Transverse colon (tissue), 4 donors: ENCODE measurements around the gene INAFM2. TPM values are rescaled to one million over a fixed set of nuclear protein-coding genes. Genes with fewer than 3 reads are reported as not detected.

Source experiments
- DNase-seq: peaks from one replicate; pipeline ENCODE4 v3.0.0-alpha.2; 2019
- H3K27ac ChIP-seq, 4 donors: fragments of 200-600 bp; sonication (generic); 2 replicates each; pipeline ENCODE4 v1.5.1; 2016 to 2018; ENCODE audit warnings: inconsistent platforms in 4 of 4
- H3K27me3 ChIP-seq: fragments of 200-600 bp; sonication (generic); 2 replicates; pipeline ENCODE4 v1.5.1; 2017; ENCODE audit warnings: inconsistent platforms
- H3K36me3 ChIP-seq, 4 donors: fragments of 200-600 bp; sonication (generic); 2 replicates each; pipeline ENCODE4 v1.5.1; 2017 to 2019; ENCODE audit warnings: inconsistent platforms in 4 of 4
- H3K4me1 ChIP-seq, 4 donors: fragments of 200-600 bp; sonication (generic); 2 replicates each; pipeline ENCODE4 v1.5.1; 2017 to 2020; ENCODE audit warnings: inconsistent platforms in 4 of 4
- H3K4me3 ChIP-seq, 4 donors: fragments of 200-600 bp; sonication (generic); 1 replicate in 1 of 4; 2 replicates in 3 of 4; pipeline versions ENCODE4 v1.5.1 to v1.6.1; 2017 to 2019; ENCODE audit warnings: inconsistent platforms in 4 of 4
- H3K9me3 ChIP-seq, 2 donors: fragments of 200-600 bp; sonication (generic); 2 replicates each; pipeline ENCODE4 v1.5.1; 2017 to 2019; ENCODE audit warnings: inconsistent platforms in 2 of 2
- CTCF ChIP-seq, 5 experiments: fragments of 200-600 bp in 3 of 5; fragments of 450-650 bp in 2 of 5; sonication (generic) in 3 of 5; IDR thresholded peaks; 1 replicate in 2 of 5; 2 replicates in 3 of 5; pipeline ENCODE4 v1.5.1; 2016 to 2017; ENCODE audit warnings: antibody characterized with exemption in 5 of 5, inconsistent platforms in 3 of 5, mild to moderate bottlenecking in 2 of 5, moderate library complexity in 1 of 5
- EP300 ChIP-seq: sonication (generic); formaldehyde crosslinking; IDR thresholded peaks from one replicate; pipeline ENCODE4 v1.6.1; 2017; ENCODE audit warnings: antibody characterized with exemption, low read depth
- POLR2A ChIP-seq: fragments of 450-650 bp; IDR thresholded peaks from one replicate; pipeline ENCODE4 v1.6.1; 2016; ENCODE audit warnings: antibody characterized with exemption, mild to moderate bottlenecking, moderate library complexity
- POLR2AphosphoS5 ChIP-seq, 3 donors: sonication (generic); formaldehyde crosslinking; IDR thresholded peaks; one replicate each; pipeline ENCODE4 v1.6.1; 2016; ENCODE audit warnings: antibody characterized with exemption in 3 of 3
- WGBS, 2 donors: methylation state at CpG; one replicate each; pipeline ENCODE4 v1.1.5; 2018; ENCODE audit warnings: low coverage in 1 of 2; 5-methylcytosine and 5-hydroxymethylcytosine counted together
- in situ Hi-C, 4 donors: fragments of 200-750 bp; cut with MboI; loops; one replicate each; pipeline versions ENCODE4 v1.15.0 to v1.15.1; 2017; ENCODE audit warnings: low sequenced_read_pairs in 3 of 4, low pct_ligation_motif_present in 1 of 4, low pct_unique_long_range_greater_than_20kb in 1 of 4
- intact Hi-C: fragments of 100-400 bp; cut with DNase I; formaldehyde crosslinking; loops from one replicate; pipeline ENCODE4 v1.15.1; 2023; ENCODE audit warnings: low total_unique reads
- total RNA-seq, 4 donors: library from RNA; depleted of rRNA; stranded (reverse); fragments of >200 nt; gene quantifications; one replicate each; pipeline ENCODE4 v1.1.0, GENCODE V29; 2016

The INAFM2 gene
- total RNA-seq, 4 donors from 2014 or later: 14.5 to 62.1 (median 19.4) TPM

GRCh38 chr15:40365624-40366456, 42.3 kb downstream of the INAFM2 start:
- Histone ChIP-seq H3K27ac (no peak overlapping the region), H3K27me3 (no peaks in the 10 kb centered on the region), H3K4me3 (no peak overlapping the region), H3K4me1 (peaks cover 10 to 17% (median 16%) of the 10 kb centered on the region in 4 donors), H3K9me3 (no peaks in the 10 kb centered on the region), H3K36me3 (no peaks in the 10 kb centered on the region)
- DNase-seq: no peak
- TF ChIP-seq POLR2A (no peak), EP300 (no peak), CTCF (IDR thresholded peaks at IDR 0.05) (no peak), POLR2AphosphoS5 (IDR thresholded peaks at IDR 0.05) (no peak)
- intact Hi-C loops: no loop called here
- in situ Hi-C loops: loop anchor here in 1 of 4 donors (10.0 kb wide), 1 partner anchor 59 kb away; no protein-coding TSS in a partner anchor
- WGBS, 2 donors: 91% methylated on average over 11 of the region's 11 CpGs; no CpG with 5 or more reads in 1 of the 2 donors

- intact Hi-C loops (no loop called here), in situ Hi-C loops (loop anchor here in 1 of 4 donors (10.0 kb wide), 1 partner anchor 58 kb away; no protein-coding TSS in a partner anchor)
- WGBS, 2 donors: 81 to 83% methylated on average over 1 to 14 of the region's 14 CpGs
- H3K27ac ChIP-seq: peak overlapping the region; percentile 67 to 77 (median 72)
- DNase-seq: peak; percentile 43
- H3K4me1 ChIP-seq: peaks cover 10 to 17% (median 16%) of the 10 kb centered on the region in 4 donors
- H3K9me3 ChIP-seq: no peaks in the 10 kb centered on the region
- no peak for TF ChIP-seq CTCF (IDR thresholded peaks at IDR 0.05)
- no peak for TF ChIP-seq POLR2A
- no peak for TF ChIP-seq POLR2AphosphoS5 (IDR thresholded peaks at IDR 0.05)
- TF ChIP-seq EP300: no peak
- H3K36me3 ChIP-seq: no peaks in the 10 kb centered on the region
- no peaks in the 10 kb centered on the region for H3K27me3 ChIP-seq
- no peak overlapping the region for H3K4me3 ChIP-seq
Measured at GRCh38 chr15:40366457-40367370, 43.2 kb downstream of the INAFM2 start.

- Histone ChIP-seq H3K4me1 (peaks cover 10 to 17% (median 16%) of the 10 kb centered on the region in 4 donors), H3K4me3 (peak overlapping the region in 2 of 4 donors; percentile 22 to 36), H3K36me3 (no peaks in the 10 kb centered on the region), H3K27me3 (no peaks in the 10 kb centered on the region), H3K9me3 (no peaks in the 10 kb centered on the region), H3K27ac (peak overlapping the region; percentile 67 to 77 (median 72))
- 60 to 70% methylated on average over 1 to 5 of the region's 5 CpGs for WGBS, 2 donors
- no peak for DNase-seq
- in situ Hi-C loops: loop anchor here in 1 of 4 donors (10.0 kb wide), 1 partner anchor 57 kb away; no protein-coding TSS in a partner anchor
- TF ChIP-seq CTCF (IDR thresholded peaks at IDR 0.05) (no peak), POLR2AphosphoS5 (IDR thresholded peaks at IDR 0.05) (no peak), POLR2A (no peak), EP300 (no peak)
- intact Hi-C loops: no loop called here
Measured at GRCh38 chr15:40367371-40367685, 43.8 kb downstream of the INAFM2 start.
